Parathyroid adenoma (tissue), 2 donors: ENCODE data around the gene ASB10.

Source experiments
- H2AFZ ChIP-seq: fragments of 300-600 bp; sonication (generic); one replicate; pipeline ENCODE4 v1.7.0; 2017; ENCODE audit warnings: antibody characterized with exemption, mild to moderate bottlenecking
- H3K27ac ChIP-seq: fragments of 300-600 bp; sonication (generic); one replicate; pipeline ENCODE4 v1.7.0; 2017
- H3K27me3 ChIP-seq: fragments of 300-600 bp; sonication (generic); one replicate; pipeline ENCODE4 v1.7.0; 2017; ENCODE audit warnings: low read length; ENCODE audit not compliant: control insufficient read depth, insufficient read depth
- H3K36me3 ChIP-seq: fragments of 300-600 bp; sonication (generic); one replicate; pipeline ENCODE4 v1.7.0; 2017; ENCODE audit warnings: low read length; ENCODE audit not compliant: control insufficient read depth, insufficient read depth
- H3K4me1 ChIP-seq: fragments of 300-600 bp; sonication (generic); one replicate; pipeline ENCODE4 v1.7.0; 2017; ENCODE audit warnings: control low read depth
- H3K4me2 ChIP-seq: fragments of 300-600 bp; sonication (generic); one replicate; pipeline ENCODE4 v1.7.0; 2017; ENCODE audit warnings: low read length
- H3K4me3 ChIP-seq: fragments of 300-600 bp; sonication (generic); one replicate; pipeline ENCODE4 v1.7.0; 2017; ENCODE audit warnings: low read depth, low read length
- H3K79me2 ChIP-seq: fragments of 300-600 bp; sonication (generic); one replicate; pipeline ENCODE4 v1.7.0; 2017; ENCODE audit warnings: control low read depth
- H3K9ac ChIP-seq: fragments of 300-600 bp; sonication (generic); one replicate; pipeline ENCODE4 v1.7.0; 2017; ENCODE audit warnings: mild to moderate bottlenecking
- H3K9me3 ChIP-seq: fragments of 300-600 bp; sonication (generic); one replicate; pipeline ENCODE4 v1.7.0; 2017; ENCODE audit warnings: low read length; ENCODE audit not compliant: control insufficient read depth
- TF ChIP-seq, protein P1 (sequence below): fragments of 300-600 bp; sonication (generic); IDR thresholded peaks from one replicate; pipeline ENCODE4 v1.7.0; 2017; ENCODE audit warnings: antibody characterized with exemption, mild to moderate bottlenecking
- donor health status: primary hyperparathyroidism.

Gene ASB10

GRCh38 chr7:151130741-151131157 lies 56.3 kb downstream of the ASB10 start:
- Histone ChIP-seq H3K27ac (no peak overlapping the region), H3K9ac (no peak overlapping the region), H3K9me3 (no peaks in the 10 kb centered on the region), H3K4me1 (no peaks in the 10 kb centered on the region), H3K36me3 (no peaks in the 10 kb centered on the region), H3K4me3 (no peak overlapping the region), H2AFZ (no peak overlapping the region), H3K27me3 (no peaks in the 10 kb centered on the region), H3K4me2 (no peak overlapping the region), H3K79me2 (peaks cover 13% of the 10 kb centered on the region)
- TF ChIP-seq, protein P1, sequence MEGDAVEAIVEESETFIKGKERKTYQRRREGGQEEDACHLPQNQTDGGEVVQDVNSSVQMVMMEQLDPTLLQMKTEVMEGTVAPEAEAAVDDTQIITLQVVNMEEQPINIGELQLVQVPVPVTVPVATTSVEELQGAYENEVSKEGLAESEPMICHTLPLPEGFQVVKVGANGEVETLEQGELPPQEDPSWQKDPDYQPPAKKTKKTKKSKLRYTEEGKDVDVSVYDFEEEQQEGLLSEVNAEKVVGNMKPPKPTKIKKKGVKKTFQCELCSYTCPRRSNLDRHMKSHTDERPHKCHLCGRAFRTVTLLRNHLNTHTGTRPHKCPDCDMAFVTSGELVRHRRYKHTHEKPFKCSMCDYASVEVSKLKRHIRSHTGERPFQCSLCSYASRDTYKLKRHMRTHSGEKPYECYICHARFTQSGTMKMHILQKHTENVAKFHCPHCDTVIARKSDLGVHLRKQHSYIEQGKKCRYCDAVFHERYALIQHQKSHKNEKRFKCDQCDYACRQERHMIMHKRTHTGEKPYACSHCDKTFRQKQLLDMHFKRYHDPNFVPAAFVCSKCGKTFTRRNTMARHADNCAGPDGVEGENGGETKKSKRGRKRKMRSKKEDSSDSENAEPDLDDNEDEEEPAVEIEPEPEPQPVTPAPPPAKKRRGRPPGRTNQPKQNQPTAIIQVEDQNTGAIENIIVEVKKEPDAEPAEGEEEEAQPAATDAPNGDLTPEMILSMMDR, result no peak

GRCh38 chr7:151129960-151130591 lies 57.0 kb downstream of the ASB10 start:
- TF ChIP-seq, protein P1, result no peak
- no peaks in the 10 kb centered on the region for H3K9me3 ChIP-seq
- H3K4me3 ChIP-seq, result no peak overlapping the region
- no peak overlapping the region for H3K27ac ChIP-seq
- no peak overlapping the region for H3K4me2 ChIP-seq
- no peaks in the 10 kb centered on the region for H3K27me3 ChIP-seq
- H3K9ac ChIP-seq, result no peak overlapping the region
- no peaks in the 10 kb centered on the region for H3K36me3 ChIP-seq
- peaks cover 18% of the 10 kb centered on the region for H3K79me2 ChIP-seq
- H2AFZ ChIP-seq, result no peak overlapping the region
- H3K4me1 ChIP-seq, result no peaks in the 10 kb centered on the region

DNA sequence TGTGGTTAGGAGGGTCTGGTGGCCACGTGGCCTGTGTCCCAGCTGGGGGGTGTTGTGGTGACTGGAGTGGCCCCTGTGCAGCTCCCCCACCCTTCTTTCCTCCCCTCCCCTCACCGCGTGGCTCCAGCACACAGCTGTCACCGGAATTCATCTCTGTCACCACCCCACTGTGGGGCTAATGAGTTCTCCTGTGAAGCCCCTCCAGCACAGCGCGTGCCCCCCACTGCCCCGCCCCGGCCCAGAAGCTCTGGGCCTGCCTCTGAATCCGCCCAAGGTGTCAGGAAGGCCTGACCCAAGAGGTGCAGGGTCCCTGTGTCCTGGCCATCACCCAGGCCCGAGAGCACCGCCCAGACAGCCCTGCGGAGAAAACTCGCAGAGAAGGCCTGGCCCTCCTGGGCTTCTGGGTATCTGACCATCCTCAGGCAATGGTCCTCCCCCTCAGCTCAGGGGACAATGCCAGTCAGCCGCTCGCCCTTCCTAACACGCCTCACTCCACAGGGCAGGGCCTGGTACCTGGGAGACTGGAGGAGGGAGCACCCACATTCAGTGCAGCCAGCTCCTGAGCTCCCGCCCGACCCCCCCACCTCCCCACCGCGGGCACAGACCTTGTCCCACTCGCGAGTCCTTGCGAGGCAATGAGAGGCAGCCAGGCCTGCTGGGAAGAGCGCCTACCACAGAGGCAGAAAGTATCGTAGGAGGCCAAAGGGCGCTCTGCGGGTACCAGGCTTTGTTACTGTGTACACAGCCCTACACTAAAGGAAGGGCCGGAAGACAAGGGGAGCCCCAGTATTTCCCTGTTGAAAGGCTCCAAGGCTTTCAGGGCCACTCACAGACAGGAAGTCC lies 57.7 kb downstream of the ASB10 start:
- Histone ChIP-seq H3K79me2 (peaks cover 26% of the 10 kb centered on the region), H3K4me1 (no peaks in the 10 kb centered on the region), H2AFZ (no peak overlapping the region), H3K27ac (no peak overlapping the region), H3K27me3 (no peaks in the 10 kb centered on the region), H3K36me3 (no peaks in the 10 kb centered on the region), H3K4me3 (no peak overlapping the region), H3K4me2 (no peak overlapping the region), H3K9me3 (no peaks in the 10 kb centered on the region), H3K9ac (no peak overlapping the region)
- TF ChIP-seq, protein P1, result no peak

- TF ChIP-seq, protein P1, result no peak
- H3K4me1 ChIP-seq, result no peaks in the 10 kb centered on the region
- no peak overlapping the region for H3K4me2 ChIP-seq
- H3K27ac ChIP-seq, result no peak overlapping the region
- H3K27me3 ChIP-seq, result no peaks in the 10 kb centered on the region
- H3K4me3 ChIP-seq, result no peak overlapping the region
- H2AFZ ChIP-seq, result no peak overlapping the region
- H3K36me3 ChIP-seq, result no peaks in the 10 kb centered on the region
- H3K9me3 ChIP-seq, result no peaks in the 10 kb centered on the region
- H3K9ac ChIP-seq, result no peak overlapping the region
- H3K79me2 ChIP-seq, result peaks cover 29% of the 10 kb centered on the region
Measured at GRCh38 chr7:151128716-151129115, 58.3 kb downstream of the ASB10 start.
